K562 (cell line): Measurements from ENCODE around the gene BMAL1. TPM values are rescaled to one million over a fixed set of nuclear protein-coding genes. Genes with fewer than 3 reads are reported as not detected.

Experiments
- ATAC-seq: fragments of 200-7000 bp; cut with Tn5 transposase; 3 replicates; pipeline ENCODE4 v1.9.1; 2020; ENCODE audit warnings: moderate library complexity
- BruUV-seq: library from RNA; stranded (reverse); fragments of 400-500 nt; replicated peaks from 2 replicates; lab custom pipeline; 2021; lab: Mats Ljungman, UMichigan
- CTCF ChIA-PET: fragments of 300-600 bp; formaldehyde crosslinking; extraction: SDS; loops from one replicate; lab custom pipeline; 2021; ENCODE audit warnings: low intra/inter-chr PET ratio; lab: Yijun Ruan, JAX
- POLR2A ChIA-PET: fragments of 300-600, 350-650 bp; sonication (Branson Sonifier 250); formaldehyde crosslinking; extraction: SDS; loops from one replicate; lab custom pipeline; 2021; ENCODE audit warnings: antibody characterized with exemption, inconsistent platforms; lab: Yijun Ruan, JAX
- DNase-seq, 4 experiments: peaks; one replicate each; pipeline versions ENCODE4 v3.0.0 to v3.0.0-alpha.2; 2011 to 2018; ENCODE audit warnings: low spot score in 3 of 4, mixed read lengths in 3 of 4; ENCODE audit errors: extremely low read depth in 1 of 4
- FAIRE-seq: peaks from 2 replicates; lab custom pipeline; 2011; peaks lifted over from hg19 to GRCh38; lab: Jason Lieb, UNC
- H2AFZ ChIP-seq: 2 replicates; pipeline ENCODE4 v1.6.0; 2011; ENCODE audit warnings: low read depth, low read length, control low read depth, inconsistent platforms
- H3K27ac ChIP-seq: fragments of 200-600 bp; 3 replicates; pipeline ENCODE4 v1.8.0; 2011; ENCODE audit warnings: low read depth, mild to moderate bottlenecking, control low read depth, inconsistent platforms, low read length, moderate library complexity, mixed read lengths; ENCODE audit errors: extremely low read depth
- H3K27me3 ChIP-seq, 2 experiments: fragments of 300-600 bp in 1 of 2; 2 replicates in 1 of 2; 3 replicates in 1 of 2; pipeline versions ENCODE4 v1.6.0 to v1.8.0; 2011; ENCODE audit warnings: inconsistent platforms in 2 of 2, low read length in 2 of 2, mild to moderate bottlenecking in 1 of 2, mixed read lengths in 1 of 2, moderate library complexity in 1 of 2; ENCODE audit not compliant: control insufficient read depth in 2 of 2, insufficient read depth in 2 of 2
- H3K36me3 ChIP-seq: fragments of 300-600 bp; 3 replicates; pipeline ENCODE4 v1.8.0; 2011; ENCODE audit warnings: mild to moderate bottlenecking, low read length, inconsistent platforms; ENCODE audit not compliant: control insufficient read depth, insufficient read depth
- H3K4me1 ChIP-seq, 2 experiments: fragments of 200-600 bp in 1 of 2; replicated peaks in 1 of 2; 2 replicates in 1 of 2; 3 replicates in 1 of 2; pipeline versions ENCODE4 v1.5.1 to v1.8.0; 2011; ENCODE audit warnings: inconsistent platforms in 2 of 2, low read length in 2 of 2, mild to moderate bottlenecking in 1 of 2, mixed read lengths in 1 of 2, moderate library complexity in 1 of 2; ENCODE audit not compliant: control insufficient read depth in 2 of 2, insufficient read depth in 2 of 2
- H3K4me2 ChIP-seq: 2 replicates; pipeline ENCODE4 v1.6.1; 2011; ENCODE audit warnings: low read length, control low read depth, inconsistent platforms, mixed read lengths; ENCODE audit not compliant: insufficient read depth
- H3K4me3 ChIP-seq: fragments of 200-600 bp; sonication (generic), shearing (Covaris generic); 2 replicates; pipeline ENCODE4 v1.5.1; 2016; ENCODE audit warnings: control low read depth, inconsistent platforms
- H3K79me2 ChIP-seq: fragments of 200-600 bp; 3 replicates; pipeline ENCODE4 v1.8.0; 2011; ENCODE audit warnings: low read length, inconsistent platforms; ENCODE audit not compliant: control insufficient read depth, insufficient read depth
- H3K9ac ChIP-seq, 2 experiments: 2 replicates each; pipeline versions ENCODE4 v1.6.0 to v1.6.1; 2011; ENCODE audit warnings: low read depth in 2 of 2, low read length in 2 of 2, control low read depth in 1 of 2, inconsistent platforms in 1 of 2, mild to moderate bottlenecking in 1 of 2, mixed read lengths in 1 of 2; ENCODE audit not compliant: insufficient read depth in 1 of 2
- H3K9me1 ChIP-seq: one replicate; pipeline ENCODE4 v1.6.0; 2011; ENCODE audit warnings: inconsistent platforms, mild to moderate bottlenecking, low read length, moderate library complexity; ENCODE audit not compliant: control insufficient read depth, insufficient read depth
- H3K9me3 ChIP-seq: replicated peaks from 2 replicates; pipeline ENCODE4 v1.5.1; 2011; ENCODE audit warnings: low read depth, low read length, inconsistent platforms; ENCODE audit not compliant: control insufficient read depth, insufficient read depth
- H4K20me1 ChIP-seq: replicated peaks from 2 replicates; pipeline ENCODE4 v1.6.1; 2011; ENCODE audit warnings: low read length, inconsistent platforms, mixed read lengths; ENCODE audit not compliant: control insufficient read depth, insufficient read depth
- CCAR2 ChIP-seq: fragments of 200-400 bp; formaldehyde crosslinking; IDR thresholded peaks from 2 replicates; pipeline ENCODE4 v1.6.1; 2017; ENCODE audit warnings: mild to moderate bottlenecking, low read depth, low read length
- FOXA3 ChIP-seq, 2 experiments: fragments of 450-650 bp in 1 of 2; sonication (generic) in 1 of 2; formaldehyde crosslinking; IDR thresholded peaks in 1 of 2; conservative IDR thresholded peaks in 1 of 2; 2 replicates each; pipeline versions ENCODE4 v1.4.0 to v1.8.0; 2020 to 2022; ENCODE audit warnings: mild to moderate bottlenecking in 2 of 2, missing genetic modification reagents in 1 of 2
- GATA2 ChIP-seq: sonication (generic); formaldehyde crosslinking; IDR thresholded peaks from 2 replicates; pipeline ENCODE4 v1.4.0; 2020; ENCODE audit warnings: mild to moderate bottlenecking, missing genetic modification reagents
- HNRNPK ChIP-seq: fragments of 200-400 bp; formaldehyde crosslinking; IDR thresholded peaks from one replicate; pipeline ENCODE4 v1.6.1; 2018; ENCODE audit warnings: mild to moderate bottlenecking, low read depth, low read length; ENCODE audit not compliant: poor library complexity, severe bottlenecking
- HNRNPUL1 ChIP-seq: fragments of 200-400 bp; formaldehyde crosslinking; IDR thresholded peaks from 2 replicates; pipeline ENCODE4 v1.6.1; 2017; ENCODE audit warnings: low read length
- KDM1A ChIP-seq, 2 experiments: fragments of 450-650 bp; IDR thresholded peaks; 2 replicates each; pipeline ENCODE4 v1.6.1; 2016; ENCODE audit warnings: mild to moderate bottlenecking in 2 of 2
- MECOM ChIP-seq: fragments of 250-450 bp; sonication (Bioruptor Pico); IDR thresholded peaks from 2 replicates; pipeline ENCODE4 v1.8.0; 2022; ENCODE audit warnings: inconsistent platforms
- NCOA4 ChIP-seq: fragments of 450-650 bp; IDR thresholded peaks from 2 replicates; pipeline ENCODE4 v1.6.1; 2018; ENCODE audit warnings: mild to moderate bottlenecking; ENCODE audit not compliant: partially characterized antibody
- NELFE ChIP-seq: IDR thresholded peaks from 2 replicates; pipeline ENCODE4 v1.6.1; 2011; ENCODE audit warnings: mild to moderate bottlenecking; ENCODE audit not compliant: insufficient read depth, insufficient read length
- PURB ChIP-seq: sonication (generic); formaldehyde crosslinking; IDR thresholded peaks from 2 replicates; pipeline ENCODE4 v1.9.0; 2021; ENCODE audit warnings: low read depth, mild to moderate bottlenecking, missing genetic modification reagents
- SNIP1 ChIP-seq: fragments of 450-650 bp; IDR thresholded peaks from 2 replicates; pipeline ENCODE4 v1.7.1; 2017; ENCODE audit warnings: low read depth, mild to moderate bottlenecking
- SUPT5H ChIP-seq: fragments of 450-650 bp; IDR thresholded peaks from 2 replicates; pipeline ENCODE4 v1.6.1; 2016
- ZC3H4 ChIP-seq: sonication (generic); formaldehyde crosslinking; IDR thresholded peaks from 2 replicates; pipeline ENCODE4 v1.9.0; 2021; ENCODE audit warnings: missing genetic modification reagents, borderline replicate concordance
- ZNF644 ChIP-seq: fragments of 200-800 bp; sonication (Bioruptor generic); IDR thresholded peaks from 2 replicates; pipeline ENCODE4 v1.6.1; 2016; ENCODE audit warnings: low read depth, missing genetic modification characterization, missing compliant biosample characterization
- WGBS: fragments of 100-300 bp; shearing (Covaris generic); methylation state at CpG from one replicate; pipeline ENCODE4 v1.1.6; 2016; ENCODE audit warnings: low coverage, mixed read lengths; ENCODE audit not compliant: insufficient coverage; ENCODE audit errors: missing lambda C conversion rate; 5-methylcytosine and 5-hydroxymethylcytosine counted together
- in situ Hi-C: fragments of 300-500 bp; cut with MboI; formaldehyde crosslinking; loops from 4 replicates; pipeline ENCODE4 v1.15.0; 2018; ENCODE audit warnings: inconsistent platforms, mixed read lengths
- intact Hi-C: fragments of 100-400 bp; cut with micrococcal nuclease; formaldehyde crosslinking; loops from 2 replicates; pipeline ENCODE4 v1.14.2; 2022
- polyA plus RNA-seq, 8 experiments: library from polyadenylated mRNA; depleted of rRNA in 4 of 8; stranded (reverse) in 5 of 8; unstranded in 3 of 8; fragments of >200 nt; fragmentation: Nextera tagmentation in 2 of 8; fragmentation: Illumina TruSeq in 1 of 8; extraction: Ambion mirVana in 2 of 8; extraction: Trizol in 1 of 8; gene quantifications; 2 replicates each; pipeline versions ENCODE4 v1.2.1 to v1.2.3, GENCODE V29; 2011 to 2014; ENCODE audit warnings: inconsistent platforms in 1 of 8, missing spikeins in 1 of 8
- total RNA-seq, 7 experiments: library from RNA; depleted of rRNA in 6 of 7; stranded (reverse); fragments of >200 nt in 6 of 7; fragmentation: Illumina TruSeq in 2 of 7; extraction: Trizol in 2 of 7; gene quantifications; 2 replicates each; pipeline versions ENCODE4 v1.2.1 to v1.2.3, GENCODE V29; 2011 to 2021; ENCODE audit warnings: low replicate concordance in 1 of 7
- TF ChIP-seq, protein P1 (sequence below), 2 experiments: fragments of 450-650 bp; IDR thresholded peaks; 2 replicates each; pipeline ENCODE4 v1.6.1; 2018; ENCODE audit warnings: mild to moderate bottlenecking in 2 of 2, low read depth in 1 of 2; ENCODE audit not compliant: partially characterized antibody in 2 of 2
- TF ChIP-seq, protein P2 (sequence below): fragments of 250-450 bp; sonication (Bioruptor Pico); IDR thresholded peaks from 2 replicates; pipeline ENCODE4 v1.8.0; 2021; ENCODE audit warnings: moderate library complexity, mild to moderate bottlenecking, inconsistent platforms

Gene BMAL1
- total and polyA plus RNA-seq, 9 of the 15 experiments (the other 6 are each of a cell fraction or from before 2014, with no cell fraction given): 0.14 to 2.4 (median 0.64) TPM

DNA sequence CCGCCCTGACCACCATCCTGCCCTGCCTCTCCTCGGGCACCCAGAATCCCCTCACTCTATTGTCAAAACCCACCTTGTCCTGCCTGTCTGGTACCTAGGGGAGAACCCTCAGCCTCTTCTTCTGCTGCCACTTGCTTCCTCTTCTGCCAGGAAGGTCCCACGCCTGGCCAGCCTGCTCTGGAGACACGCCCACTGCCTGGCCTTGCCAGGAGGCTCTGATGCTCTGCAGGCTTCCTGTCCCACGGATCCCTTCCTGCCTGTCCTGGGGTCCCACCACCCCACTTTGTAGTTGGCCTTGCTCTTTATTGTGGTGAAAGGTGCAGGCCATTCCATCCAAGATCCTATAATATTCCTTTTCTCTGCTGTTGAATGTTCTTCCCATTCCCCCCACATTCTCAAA, 63.4 kb downstream of the BMAL1 start (continued):
- TF ChIP-seq, protein P1, sequence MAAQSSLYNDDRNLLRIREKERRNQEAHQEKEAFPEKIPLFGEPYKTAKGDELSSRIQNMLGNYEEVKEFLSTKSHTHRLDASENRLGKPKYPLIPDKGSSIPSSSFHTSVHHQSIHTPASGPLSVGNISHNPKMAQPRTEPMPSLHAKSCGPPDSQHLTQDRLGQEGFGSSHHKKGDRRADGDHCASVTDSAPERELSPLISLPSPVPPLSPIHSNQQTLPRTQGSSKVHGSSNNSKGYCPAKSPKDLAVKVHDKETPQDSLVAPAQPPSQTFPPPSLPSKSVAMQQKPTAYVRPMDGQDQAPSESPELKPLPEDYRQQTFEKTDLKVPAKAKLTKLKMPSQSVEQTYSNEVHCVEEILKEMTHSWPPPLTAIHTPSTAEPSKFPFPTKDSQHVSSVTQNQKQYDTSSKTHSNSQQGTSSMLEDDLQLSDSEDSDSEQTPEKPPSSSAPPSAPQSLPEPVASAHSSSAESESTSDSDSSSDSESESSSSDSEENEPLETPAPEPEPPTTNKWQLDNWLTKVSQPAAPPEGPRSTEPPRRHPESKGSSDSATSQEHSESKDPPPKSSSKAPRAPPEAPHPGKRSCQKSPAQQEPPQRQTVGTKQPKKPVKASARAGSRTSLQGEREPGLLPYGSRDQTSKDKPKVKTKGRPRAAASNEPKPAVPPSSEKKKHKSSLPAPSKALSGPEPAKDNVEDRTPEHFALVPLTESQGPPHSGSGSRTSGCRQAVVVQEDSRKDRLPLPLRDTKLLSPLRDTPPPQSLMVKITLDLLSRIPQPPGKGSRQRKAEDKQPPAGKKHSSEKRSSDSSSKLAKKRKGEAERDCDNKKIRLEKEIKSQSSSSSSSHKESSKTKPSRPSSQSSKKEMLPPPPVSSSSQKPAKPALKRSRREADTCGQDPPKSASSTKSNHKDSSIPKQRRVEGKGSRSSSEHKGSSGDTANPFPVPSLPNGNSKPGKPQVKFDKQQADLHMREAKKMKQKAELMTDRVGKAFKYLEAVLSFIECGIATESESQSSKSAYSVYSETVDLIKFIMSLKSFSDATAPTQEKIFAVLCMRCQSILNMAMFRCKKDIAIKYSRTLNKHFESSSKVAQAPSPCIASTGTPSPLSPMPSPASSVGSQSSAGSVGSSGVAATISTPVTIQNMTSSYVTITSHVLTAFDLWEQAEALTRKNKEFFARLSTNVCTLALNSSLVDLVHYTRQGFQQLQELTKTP (IDR thresholded peaks at IDR 0.05; ENCODE audit: low read depth in 1 of 2, partially characterized antibody in 2 of 2): no peak
- no peak for TF ChIP-seq ZC3H4 (CRISPR knock-in tag)
- no peak for TF ChIP-seq KDM1A (IDR thresholded peaks at IDR 0.05)
- TF ChIP-seq MECOM (CRISPR knock-in tag): no peak
- no peak for TF ChIP-seq NCOA4

DNA sequence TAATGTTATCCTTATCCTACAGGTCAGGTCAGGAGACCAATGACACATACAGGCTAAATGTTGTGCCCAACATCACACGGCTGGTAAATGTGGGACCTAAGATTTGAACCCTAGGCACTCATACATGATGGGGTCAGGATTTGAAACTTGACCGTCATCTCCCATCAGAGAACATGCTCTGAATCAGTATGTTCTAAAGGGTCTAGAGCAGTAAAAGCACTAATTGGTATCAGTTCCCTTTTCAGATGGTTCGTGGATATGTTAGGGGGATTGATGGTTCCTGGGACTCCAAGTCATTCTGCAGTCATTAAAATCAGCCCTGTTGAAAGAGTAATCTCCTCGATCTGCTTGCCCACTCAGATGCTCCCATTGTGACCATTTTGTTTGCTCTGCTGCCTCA, 65.5 kb downstream of the BMAL1 start:
- FAIRE-seq (no peak), DNase-seq (no peak), ATAC-seq (no peak)
- intact Hi-C loops: no loop called here
- H3K36me3 ChIP-seq: no peaks in the 10 kb centered on the region
- H4K20me1 ChIP-seq: 0 out of 2 replicates have a peak, but pooled peaks cover 7% of the 10 kb centered on the region
- no peak overlapping the region for H3K27ac ChIP-seq
- H3K4me3 ChIP-seq: no peak overlapping the region
- H3K4me1 ChIP-seq: peaks cover 0 to 7% of the 10 kb centered on the region in 2 experiments; a peak in 1 of 5 replicates
- no peaks in the 10 kb centered on the region for H3K9me3 ChIP-seq
- no peak overlapping the region for H3K4me2 ChIP-seq
- no peaks in the 10 kb centered on the region for H3K79me2 ChIP-seq
- H3K9me1 ChIP-seq: no peaks in the 10 kb centered on the region
- H2AFZ ChIP-seq: no peak overlapping the region
- no peak overlapping the region for H3K9ac ChIP-seq
- POLR2A ChIA-PET: no interaction called here
- peaks cover 0 to 23% of the 10 kb centered on the region in 2 experiments; a peak in 3 of 5 replicates for H3K27me3 ChIP-seq
- no TSS peak for BruUV-seq
- CTCF ChIA-PET: interaction anchor here (0.8 to 2.8 kb wide), 4 partner anchors 12 to 161 kb away, joined by 3 to 21 read pairs (median 9); no protein-coding TSS in a partner anchor
- 1% methylated on average over 4 of the region's 4 CpGs for WGBS
- in situ Hi-C loops: loop anchor here (10.0 kb wide), 2 partner anchors 138 to 428 kb away; no protein-coding TSS in a partner anchor
- TF ChIP-seq, protein P2, sequence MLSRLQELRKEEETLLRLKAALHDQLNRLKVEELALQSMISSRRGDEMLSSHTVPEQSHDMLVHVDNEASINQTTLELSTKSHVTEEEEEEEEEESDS (CRISPR knock-in tag): no peak
- TF ChIP-seq FOXA3 (CRISPR knock-in tag; conservative IDR thresholded peaks at IDR 0.05 in 1 of 2, IDR thresholded peaks at IDR 0.05 in 1 of 2): no peak
- no peak for TF ChIP-seq HNRNPK
- TF ChIP-seq SNIP1: no peak
- TF ChIP-seq SUPT5H: no peak
- no peak for TF ChIP-seq HNRNPUL1
- no peak for TF ChIP-seq ZNF644 (tag)
- no peak for TF ChIP-seq GATA2 (CRISPR knock-in tag)
- TF ChIP-seq PURB (CRISPR knock-in tag): no peak
- no peak for TF ChIP-seq CCAR2
- no peak for TF ChIP-seq NCOA4
- TF ChIP-seq NELFE: no peak
